Measurements from ENCODE around the gene MGST2. TPM values are rescaled to one million over a fixed set of nuclear protein-coding genes. Genes with fewer than 3 reads are reported as not detected.

MGST2 gene
- polyA plus RNA-seq, 3 donors = 58.3 to 63.2 (median 58.6) TPM

DNA sequence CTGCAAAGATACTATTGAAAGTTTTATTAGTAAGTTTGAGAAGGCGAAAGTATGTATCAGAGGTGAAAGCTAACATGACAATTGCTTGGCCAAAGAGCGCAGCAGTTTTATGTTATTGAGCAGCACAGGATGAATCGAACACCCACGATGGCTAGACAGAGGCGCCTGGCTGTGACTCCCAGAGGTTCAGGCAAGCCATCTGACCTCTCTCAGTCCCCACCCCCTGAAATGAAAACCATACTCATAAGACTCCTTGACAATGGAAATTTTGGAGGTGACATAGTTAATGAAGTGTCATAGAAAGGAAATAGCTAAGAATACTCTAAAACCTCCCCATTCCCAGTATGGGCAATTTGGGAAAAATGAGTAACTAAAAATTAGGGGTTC is 70.6 kb downstream of the MGST2 start:
- DNase-seq (ENCODE audit: low read depth in 3 of 3, low spot score in 2 of 3) = no peak

- DNase-seq (ENCODE audit: low read depth in 3 of 3, low spot score in 2 of 3) = no peak
Observed at GRCh38 chr4:139736661-139737060, 71.0 kb downstream of the MGST2 start.

DNA sequence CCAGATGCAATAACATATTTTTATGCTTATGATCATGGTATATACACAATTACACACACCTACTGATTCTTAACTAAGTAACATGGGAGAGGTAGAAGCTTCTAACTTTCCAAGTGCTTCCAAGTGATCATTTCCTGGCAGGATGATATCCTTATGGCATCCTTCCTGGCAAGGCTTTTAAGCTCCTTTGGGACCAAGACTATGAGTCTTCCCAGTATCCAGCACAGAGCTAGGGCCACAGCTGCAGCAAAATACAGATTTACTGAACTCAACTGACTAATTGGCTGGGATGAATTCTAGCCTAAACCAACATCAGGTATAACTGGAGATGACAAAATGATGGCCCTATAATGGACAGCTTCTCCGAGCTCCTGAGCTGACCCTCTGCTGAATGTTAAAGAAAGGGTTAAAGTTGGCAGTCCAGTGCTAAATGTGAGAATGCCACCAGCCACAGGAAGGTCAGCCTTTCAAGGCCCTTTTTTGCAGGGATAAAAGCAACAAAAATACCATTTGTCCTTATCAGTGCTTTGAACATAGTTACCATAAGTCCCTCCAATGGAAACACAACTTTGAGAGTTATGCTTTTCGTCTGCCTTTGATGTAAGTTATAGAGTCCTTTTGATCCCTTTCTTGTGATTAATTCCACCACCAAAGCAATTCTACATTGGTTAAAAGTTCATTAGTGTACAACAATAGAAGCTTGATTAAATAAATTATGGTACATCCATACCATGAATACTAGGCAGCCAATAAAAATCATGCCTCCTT is 73.4 kb downstream of the MGST2 start:
- DNase-seq (ENCODE audit: low read depth in 3 of 3, low spot score in 2 of 3) = no peak

DNA sequence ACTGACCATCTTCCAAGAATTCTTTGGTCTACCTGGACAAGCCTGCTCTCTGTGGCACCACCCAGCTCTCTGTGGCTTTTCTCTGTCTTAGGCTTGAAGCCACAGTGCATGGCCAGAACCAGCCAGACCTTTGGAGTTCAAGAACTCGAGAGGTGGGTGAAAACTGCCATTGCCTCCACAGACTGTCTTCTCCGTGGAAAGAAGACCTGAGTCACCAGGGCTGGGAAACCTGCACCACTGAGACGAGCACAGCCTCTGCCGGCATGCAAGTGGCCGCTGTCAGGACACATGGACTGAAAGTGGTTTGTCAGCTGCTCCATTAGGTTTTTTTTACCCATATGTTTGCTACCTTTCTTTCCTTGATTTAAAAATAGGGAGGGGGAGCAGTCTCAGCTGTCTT is 74.5 kb downstream of the MGST2 start:
- DNase-seq (ENCODE audit: low read depth in 3 of 3, low spot score in 2 of 3) = no peak

DNA sequence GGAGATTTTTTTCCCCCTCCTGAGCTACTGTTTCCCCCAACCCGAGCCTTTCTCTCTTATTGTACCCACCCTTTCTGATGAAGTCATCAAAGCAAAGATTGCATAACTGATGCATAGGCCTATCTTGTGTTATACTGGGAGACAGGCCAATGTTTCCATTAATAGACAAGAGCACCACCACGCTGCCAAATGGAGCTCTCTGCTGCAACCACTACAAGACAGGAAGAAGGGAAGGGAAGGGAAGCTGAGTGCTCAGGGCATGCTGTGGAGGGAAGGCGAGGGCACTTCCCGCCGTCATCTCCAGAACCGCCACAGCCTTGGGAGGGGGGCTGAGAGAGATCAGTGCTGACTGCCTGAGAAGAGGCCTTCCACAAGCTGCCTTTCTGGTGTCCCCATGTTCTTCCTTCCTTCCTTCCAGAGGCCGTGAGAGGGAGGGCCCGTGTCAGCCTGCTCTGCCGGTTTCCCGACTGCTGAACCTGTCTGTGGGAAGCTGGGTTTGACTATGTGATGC is 75.0 kb downstream of the MGST2 start:
- DNase-seq (ENCODE audit: low read depth in 3 of 3, low spot score in 2 of 3) = no peak

GRCh38 chr4:139743027-139743426 is 77.4 kb downstream of the MGST2 start:
- no peak for DNase-seq (ENCODE audit: low read depth in 3 of 3, low spot score in 2 of 3)

DNA sequence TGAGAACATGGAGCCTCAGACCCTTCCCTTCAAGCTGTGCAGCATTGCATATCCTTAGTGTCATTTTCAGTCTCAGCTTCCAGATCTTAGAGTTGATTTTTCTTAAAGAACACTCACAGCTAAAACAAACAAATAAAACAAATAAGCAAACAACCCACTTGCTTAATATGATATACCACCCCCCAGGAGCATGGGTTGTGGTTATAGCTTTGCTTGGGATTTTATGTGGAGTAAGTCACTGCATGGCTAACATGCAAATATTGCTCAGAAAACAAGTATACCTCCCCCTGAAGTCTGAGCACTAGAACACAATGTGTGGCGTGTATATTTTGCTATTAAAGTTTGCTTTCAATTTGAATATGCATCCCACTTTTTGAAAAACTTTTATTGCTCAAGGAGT is 78.6 kb downstream of the MGST2 start:
- no peak for DNase-seq (ENCODE audit: low read depth in 3 of 3, low spot score in 2 of 3)

GRCh38 chr4:139745111-139745639 is 79.6 kb downstream of the MGST2 start:
- DNase-seq (ENCODE audit: low read depth in 3 of 3, low spot score in 2 of 3) = no peak

DNA sequence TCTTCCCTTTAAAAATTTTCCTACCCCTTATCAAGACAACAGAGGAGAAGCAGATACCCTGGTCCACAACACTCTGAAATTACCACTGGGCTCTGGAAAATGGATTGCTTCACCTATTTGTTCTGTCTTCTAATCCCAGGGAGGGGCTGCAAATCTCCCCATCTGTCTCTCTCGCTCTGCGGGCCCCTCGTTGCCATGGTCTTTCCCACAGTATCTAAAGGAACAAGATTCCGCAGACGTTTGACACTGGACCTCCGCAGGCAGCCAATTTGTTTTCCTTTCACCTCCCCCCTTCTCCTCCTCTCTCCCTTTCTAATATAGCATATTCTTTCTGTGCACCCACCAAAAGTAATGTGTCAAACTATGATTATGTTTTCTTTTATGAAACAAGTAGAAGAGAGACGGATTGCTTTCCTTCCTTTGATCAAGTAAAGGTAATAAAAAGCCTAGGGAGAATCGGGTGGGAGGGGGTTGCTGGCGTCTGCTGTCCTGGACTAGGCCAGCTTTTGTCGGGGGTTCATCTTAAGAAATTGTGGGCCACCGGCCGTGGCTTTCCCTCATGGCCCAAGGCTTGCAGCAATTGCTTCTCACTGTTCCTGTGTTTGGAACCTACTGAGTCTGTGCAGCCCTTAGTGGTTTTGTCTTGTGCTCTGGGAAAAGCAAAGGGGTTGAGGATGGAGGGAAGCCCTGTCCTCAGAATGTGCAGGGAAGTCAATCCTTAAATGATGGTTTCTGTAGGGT is 81.0 kb downstream of the MGST2 start:
- DNase-seq (ENCODE audit: low read depth in 3 of 3, low spot score in 2 of 3) = no peak

- no peak for DNase-seq (ENCODE audit: low read depth in 3 of 3, low spot score in 2 of 3)
Observed at GRCh38 chr4:139749338-139749737, 83.7 kb downstream of the MGST2 start.

DNA sequence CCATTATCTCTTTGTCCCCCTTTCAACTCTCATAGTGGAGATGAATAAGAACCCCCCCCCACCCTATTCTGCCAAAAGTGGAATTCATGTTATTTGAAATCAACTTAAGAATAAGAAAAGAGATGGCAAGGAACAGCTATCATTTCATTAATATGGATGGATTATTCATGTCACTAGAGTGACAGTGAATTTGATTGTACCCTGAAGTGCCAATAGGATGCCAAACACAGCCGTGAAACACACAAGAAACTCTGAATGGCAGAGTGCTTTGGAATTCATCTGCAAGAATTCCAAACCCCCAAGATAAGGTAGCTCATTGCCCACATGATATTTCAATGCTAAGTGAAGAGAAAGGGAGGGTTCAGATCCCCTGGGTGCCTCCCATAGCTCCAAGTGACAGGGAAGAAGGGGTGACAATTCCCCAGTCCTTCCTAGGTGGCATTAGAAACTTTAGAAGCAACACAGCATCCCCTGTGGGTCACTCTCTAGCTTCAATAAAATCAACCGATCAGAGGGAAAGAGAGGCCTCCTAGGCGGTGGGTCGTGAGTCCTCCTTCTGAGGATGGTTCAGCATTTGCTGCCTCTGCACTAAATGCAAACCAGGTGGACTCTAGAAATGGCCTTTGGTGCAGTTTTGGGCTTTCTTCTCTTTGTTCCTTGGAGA is 84.3 kb downstream of the MGST2 start:
- DNase-seq (ENCODE audit: low read depth in 3 of 3, low spot score in 2 of 3) = no peak

DNA sequence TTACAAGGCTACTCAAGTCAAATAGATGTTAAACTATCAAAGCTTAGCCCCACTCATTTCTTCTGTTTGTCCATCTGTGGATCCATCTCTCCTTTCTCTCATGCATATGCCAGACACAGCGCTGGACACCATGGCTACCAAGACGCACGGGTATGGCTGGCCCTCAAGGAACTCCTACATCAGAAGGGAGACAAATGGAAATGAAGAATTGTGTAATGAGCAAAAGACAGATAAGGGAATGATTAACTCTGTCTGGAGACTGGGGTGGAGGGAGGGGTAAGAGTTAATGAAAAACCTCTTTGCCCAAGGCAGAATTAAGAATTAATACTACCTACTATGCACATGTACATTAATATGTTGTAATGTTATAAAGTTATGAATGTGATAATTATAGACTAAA is 88.1 kb downstream of the MGST2 start:
- no peak for DNase-seq (ENCODE audit: low read depth in 3 of 3, low spot score in 2 of 3)

Other genes with a start within 250 kb of the MGST2 start
- 10 to 100 TPM in 2 of 3 donors, 1 to 10 TPM in 1; 9.7 to 10.9 (median 10.4) TPM for gene RAB33B, start 211.7 kb upstream of the MGST2 start, polyA plus RNA-seq (ENCODE audit: insufficient read length in 3 of 3)
- gene SETD7, start 109.6 kb upstream of the MGST2 start, polyA plus RNA-seq (ENCODE audit: insufficient read length in 3 of 3) = 10 to 100 TPM; 12.4 to 12.7 (median 12.4) TPM